ENCODE results near the gene PTDSS2.

DNA sequence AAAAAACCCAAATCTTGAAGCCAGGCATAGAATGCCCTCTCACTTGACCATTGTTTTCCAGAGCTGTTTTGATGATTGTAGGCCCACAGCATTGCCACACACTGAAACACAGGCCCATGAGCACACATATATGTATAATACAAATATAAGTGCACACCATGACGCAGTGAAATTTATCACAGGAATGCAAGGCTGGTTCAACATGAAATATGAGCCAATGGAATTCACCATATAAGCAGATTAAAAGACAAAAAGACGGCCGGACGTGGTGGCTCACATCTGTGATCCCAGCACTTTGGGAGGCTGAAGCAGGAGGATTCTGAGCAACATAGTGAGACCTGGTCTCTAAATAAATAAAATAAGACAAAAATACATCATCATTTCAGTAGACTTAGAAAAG is 66.3 kb downstream of the PTDSS2 start:
- TF ChIP-seq POLR2A (IDR thresholded peaks at IDR 0.05; ENCODE audit: low read depth, low read length) (no peak), TAF1 (IDR thresholded peaks at IDR 0.05; ENCODE audit: borderline replicate concordance, low read depth, low read length) (no peak), POLR2AphosphoS5 (IDR thresholded peaks at IDR 0.05; ENCODE audit: low read depth, low read length) (no peak)

Measured in GM12892 (cell line).